GM12801 (cell line): ENCODE data around the gene LRRC51.

Experiments
- TF ChIP-seq, protein P1 (sequence below): IDR thresholded peaks from one replicate; pipeline ENCODE4 v1.5.1; 2011; ENCODE audit warnings: control low read depth; ENCODE audit not compliant: insufficient read length; ENCODE audit errors: extremely low read depth

Gene LRRC51

GRCh38 chr11:72080326-72081183 is at the start of gene LRRC51, which contains the start of gene NUMA1:
Gene LRRC51, plus strand, starts transcription at chr11:72080850. Its CDS starts 8,234 bp downstream, at chr11:72089084.
Gene NUMA1, minus strand, starts transcription at chr11:72080542. Its CDS starts 44,599 bp downstream, at chr11:72035943.
- TF ChIP-seq, protein P1, sequence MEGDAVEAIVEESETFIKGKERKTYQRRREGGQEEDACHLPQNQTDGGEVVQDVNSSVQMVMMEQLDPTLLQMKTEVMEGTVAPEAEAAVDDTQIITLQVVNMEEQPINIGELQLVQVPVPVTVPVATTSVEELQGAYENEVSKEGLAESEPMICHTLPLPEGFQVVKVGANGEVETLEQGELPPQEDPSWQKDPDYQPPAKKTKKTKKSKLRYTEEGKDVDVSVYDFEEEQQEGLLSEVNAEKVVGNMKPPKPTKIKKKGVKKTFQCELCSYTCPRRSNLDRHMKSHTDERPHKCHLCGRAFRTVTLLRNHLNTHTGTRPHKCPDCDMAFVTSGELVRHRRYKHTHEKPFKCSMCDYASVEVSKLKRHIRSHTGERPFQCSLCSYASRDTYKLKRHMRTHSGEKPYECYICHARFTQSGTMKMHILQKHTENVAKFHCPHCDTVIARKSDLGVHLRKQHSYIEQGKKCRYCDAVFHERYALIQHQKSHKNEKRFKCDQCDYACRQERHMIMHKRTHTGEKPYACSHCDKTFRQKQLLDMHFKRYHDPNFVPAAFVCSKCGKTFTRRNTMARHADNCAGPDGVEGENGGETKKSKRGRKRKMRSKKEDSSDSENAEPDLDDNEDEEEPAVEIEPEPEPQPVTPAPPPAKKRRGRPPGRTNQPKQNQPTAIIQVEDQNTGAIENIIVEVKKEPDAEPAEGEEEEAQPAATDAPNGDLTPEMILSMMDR, result no peak

GRCh38 chr11:72036687-72037086 is 44.0 kb upstream of the LRRC51 start:
- TF ChIP-seq, protein P1, result no peak

DNA sequence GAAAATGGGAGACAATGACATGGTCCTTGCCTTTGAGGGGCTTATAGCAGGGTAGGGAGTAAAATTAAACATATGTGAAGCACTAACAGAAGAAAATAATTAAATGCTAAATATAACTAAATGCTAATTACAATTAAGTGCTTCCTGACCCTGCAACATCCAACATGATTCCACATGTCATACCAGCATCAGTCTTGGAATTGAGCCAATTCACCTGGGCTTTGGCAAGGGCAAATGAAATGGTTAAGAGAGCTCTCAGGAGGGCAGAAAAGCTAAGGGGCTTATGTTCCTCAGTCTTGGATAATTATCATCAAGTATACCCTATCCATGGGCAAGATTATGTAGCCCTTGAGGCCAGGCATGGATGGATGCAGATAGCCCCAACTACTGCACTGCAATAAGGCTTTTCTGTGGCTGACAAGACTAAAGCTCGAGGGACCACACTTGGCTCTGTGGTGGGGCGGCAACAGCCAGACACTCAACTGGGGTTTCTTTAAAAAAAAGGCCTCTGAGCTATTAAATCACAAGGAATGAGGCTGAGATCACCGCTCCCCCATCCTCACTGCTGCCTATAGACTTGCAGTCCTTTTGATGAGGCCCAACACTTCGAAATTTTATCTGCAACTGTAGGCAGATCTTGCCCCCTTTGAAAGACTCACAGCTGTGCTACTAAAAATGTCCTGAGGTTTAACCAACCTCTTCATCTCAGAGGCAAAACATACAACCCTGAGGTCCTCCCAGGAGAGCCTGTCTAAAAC is 42.9 kb upstream of the LRRC51 start:
- TF ChIP-seq, protein P1, result no peak

- TF ChIP-seq, protein P1, result no peak
Observed at GRCh38 chr11:72038491-72038890, 42.2 kb upstream of the LRRC51 start.

DNA sequence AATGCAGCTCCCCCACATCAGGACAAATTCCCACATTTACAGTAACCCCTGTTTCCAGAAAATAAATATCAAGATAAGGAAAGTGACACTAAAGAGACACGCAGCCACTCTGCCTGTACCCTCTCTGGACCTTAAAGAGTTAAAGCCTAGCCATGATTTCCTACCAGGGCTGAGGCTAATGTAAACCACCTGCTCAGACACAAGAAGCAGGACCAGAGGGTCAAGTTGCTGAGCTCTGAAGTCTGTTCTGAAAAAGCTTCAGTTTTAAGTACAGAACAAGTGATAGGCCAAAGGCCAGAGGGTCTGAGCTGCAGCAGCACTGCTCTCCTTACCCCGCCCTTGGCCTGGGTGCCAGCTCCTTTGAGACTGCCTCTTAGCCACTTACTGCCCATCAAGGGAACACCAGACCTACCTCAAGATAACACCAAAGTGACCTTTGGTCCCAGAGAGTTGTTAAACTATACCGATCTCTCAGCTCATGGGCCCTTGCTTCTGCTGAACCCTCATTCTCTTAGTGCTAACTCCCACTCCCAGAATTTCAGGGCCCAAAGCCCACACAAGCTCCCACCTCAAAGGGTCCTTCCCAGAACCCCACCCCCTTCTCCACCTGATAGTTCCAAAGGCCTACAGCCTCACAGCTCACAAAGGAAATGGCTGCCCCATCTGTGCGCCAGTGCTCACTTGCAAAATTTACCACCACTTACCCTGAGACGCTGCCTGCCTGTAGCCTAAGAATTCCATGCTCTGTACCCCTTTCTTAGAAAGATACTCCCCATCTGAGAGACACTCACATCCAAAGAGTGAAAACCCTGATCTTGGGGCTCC is 41.4 kb upstream of the LRRC51 start:
- TF ChIP-seq, protein P1, result no peak

DNA sequence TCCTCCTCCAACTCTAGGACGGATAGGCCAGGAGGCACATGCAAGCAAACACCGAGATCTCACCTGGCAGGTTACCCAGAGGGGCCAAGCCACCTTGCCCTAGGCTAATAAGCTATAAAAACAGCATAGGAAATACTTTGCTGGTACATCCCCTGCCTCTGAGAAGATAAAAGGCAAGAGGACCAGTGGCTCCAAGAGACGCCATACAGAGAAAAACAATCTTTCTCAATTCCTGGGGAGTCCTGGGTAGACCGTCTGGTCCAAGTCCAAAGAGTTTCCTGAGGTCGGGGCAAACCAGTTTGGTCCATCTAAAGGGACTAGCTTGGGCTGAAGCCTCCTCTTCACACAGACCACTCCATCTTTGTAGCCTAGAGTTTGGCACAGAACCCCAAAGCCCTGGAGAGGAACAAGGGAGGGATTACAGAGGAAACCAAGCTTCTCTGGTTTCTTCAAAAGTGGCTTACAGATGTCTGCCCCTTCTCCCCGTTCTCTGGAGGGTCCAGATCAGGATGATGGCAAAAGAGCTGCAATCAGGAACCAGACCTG is 40.7 kb upstream of the LRRC51 start:
- TF ChIP-seq, protein P1, result no peak
